HG03135 (cell line): ENCODE data around the gene OLIG2.

ENCODE experiments used
- ATAC-seq: cut with Tn5 transposase; IDR thresholded peaks from one replicate; pipeline ENCODE4 v1.9.1; 2021; ENCODE audit warnings: mild to moderate bottlenecking, moderate library complexity; ENCODE audit not compliant: unreplicated experiment

The OLIG2 gene

DNA sequence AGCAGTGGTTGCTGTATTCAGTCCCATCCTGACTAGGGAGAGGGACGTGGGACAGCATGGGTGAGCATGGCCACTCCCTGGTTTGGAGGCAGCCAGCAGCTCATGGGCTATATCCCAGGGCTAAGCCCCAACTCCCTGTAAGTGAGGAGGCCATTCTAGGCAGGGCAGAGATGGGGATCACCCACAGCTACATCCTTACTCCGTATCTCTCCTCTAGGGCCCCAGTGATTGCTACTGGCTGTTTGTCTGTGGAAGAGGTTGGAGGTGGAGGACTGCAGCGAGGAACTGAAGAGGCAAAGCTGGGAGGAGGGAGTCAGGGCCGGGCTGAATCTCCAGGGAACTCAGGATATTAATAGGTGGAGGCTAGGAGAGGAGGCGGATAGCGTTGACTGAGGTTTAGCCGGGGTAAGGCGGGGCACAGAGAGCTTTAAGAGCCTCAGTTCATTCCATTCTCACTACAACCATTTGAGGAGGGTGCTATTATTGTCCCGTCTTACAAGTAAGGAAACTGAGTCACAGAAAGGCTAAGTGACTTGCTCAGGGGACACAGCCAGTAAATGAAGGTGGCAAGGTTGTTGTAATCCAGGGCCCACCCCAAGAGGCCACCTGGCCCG is 6.8 kb downstream of the OLIG2 start:
- ATAC-seq: no peak

DNA sequence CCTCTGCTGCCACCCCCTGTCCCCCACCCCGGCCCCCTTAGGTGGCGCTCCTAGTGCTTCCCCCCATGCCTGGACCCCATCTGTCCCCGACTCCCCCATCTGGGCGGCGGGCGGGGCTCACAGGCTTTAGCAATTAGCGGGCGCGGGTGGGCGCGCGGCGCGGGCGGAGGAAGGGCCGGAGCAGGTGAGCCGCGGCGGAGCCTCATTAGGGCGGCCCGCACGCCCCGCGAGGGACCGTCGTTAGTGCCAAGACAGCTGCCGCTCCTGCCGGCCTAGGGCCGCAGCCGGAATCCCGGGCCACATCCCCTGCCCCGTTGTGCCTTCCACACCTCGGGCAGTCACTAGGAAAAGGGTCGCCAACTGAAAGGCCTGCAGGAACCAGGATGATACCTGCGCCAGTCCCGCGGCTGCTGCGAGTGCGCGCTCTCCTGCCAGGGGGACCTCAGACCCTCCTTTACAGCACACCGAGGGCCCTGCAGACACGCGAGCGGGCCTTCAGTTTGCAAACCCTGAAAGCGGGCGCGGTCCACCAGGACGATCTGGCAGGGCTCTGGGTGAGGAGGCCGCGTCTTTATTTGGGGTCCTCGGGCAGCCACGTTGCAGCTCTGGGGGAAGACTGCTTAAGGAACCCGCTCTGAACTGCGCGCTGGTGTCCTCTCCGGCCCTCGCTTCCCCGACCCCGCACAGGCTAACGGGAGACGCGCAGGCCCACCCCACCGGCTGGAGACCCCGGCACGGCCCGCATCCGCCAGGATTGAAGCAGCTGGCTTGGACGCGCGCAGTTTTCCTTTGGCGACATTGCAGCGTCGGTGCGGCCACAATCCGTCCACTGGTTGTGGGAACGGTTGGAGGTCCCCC is 7.6 kb downstream of the OLIG2 start:
- ATAC-seq: no peak

DNA sequence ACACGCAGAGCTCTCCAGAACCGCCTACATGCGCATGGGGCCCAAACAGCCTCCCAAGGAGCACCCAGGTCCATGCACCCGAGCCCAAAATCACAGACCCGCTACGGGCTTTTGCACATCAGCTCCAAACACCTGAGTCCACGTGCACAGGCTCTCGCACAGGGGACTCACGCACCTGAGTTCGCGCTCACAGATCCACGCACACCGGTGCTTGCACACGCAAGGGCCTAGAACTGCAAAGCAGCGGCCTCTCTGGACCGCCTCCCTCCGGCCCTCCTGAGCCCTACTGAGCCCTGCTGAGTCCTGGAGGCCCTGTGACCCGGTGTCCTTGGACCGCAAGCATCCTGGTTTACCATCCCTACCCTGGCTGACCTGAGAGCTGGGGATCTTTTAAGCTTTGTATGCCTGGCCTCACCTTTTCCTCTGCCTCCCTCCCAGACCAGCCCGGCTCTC is 8.3 kb downstream of the OLIG2 start:
- no peak for ATAC-seq

DNA sequence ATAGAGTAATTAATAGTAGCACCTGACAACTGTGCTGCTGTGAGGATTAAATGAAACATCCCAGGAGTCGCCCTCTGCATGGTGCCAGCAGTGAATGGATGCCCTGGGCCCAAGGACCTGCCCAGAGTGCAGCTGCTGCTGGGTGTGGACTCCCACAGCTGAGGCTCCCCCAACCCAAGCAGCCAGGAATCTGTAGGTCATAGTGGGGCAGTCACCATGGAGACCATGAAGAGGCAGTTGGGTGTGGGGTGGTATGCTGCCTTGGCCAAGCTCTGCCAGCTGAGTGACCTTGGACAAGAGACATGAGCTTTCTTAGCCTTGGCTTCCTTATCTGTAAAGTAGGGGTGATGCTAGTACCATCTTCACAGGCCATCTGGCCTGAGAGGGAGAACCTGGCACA is 9.4 kb downstream of the OLIG2 start:
- no peak for ATAC-seq

DNA sequence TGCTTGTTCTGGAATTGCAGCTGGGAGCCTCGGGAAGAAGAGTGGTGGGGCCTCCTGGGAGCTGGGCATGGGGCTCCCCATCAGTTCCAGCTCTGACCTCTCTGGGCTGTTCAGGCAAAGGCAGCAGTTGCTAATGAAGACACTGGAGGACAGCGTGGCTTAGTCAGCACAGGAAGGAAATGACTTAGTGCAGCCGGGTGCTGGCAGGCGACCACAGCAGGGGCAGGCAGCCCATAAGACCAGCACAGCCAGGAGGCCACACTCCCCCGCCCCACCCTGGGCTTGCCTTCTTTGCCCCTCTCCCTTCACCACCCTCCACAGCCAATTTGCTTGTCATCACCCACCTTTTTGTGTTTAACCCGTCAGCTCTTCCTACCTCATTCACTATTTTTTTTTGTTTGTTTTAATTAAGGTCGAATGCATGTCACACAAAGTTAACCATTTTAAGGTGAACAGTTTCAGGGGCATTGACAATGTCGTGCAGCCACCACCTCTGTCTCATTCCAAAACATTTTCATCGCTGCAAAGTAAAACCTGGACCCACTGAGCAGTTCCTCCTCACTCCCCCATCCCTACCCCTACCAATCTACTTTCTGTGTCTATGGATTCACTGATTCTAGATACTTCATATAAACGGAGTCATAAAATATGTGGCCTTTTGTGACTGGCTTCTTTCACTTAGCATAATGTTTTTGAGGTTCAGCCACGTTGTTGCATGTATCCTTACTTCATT is 10.9 kb downstream of the OLIG2 start:
- ATAC-seq: no peak

DNA sequence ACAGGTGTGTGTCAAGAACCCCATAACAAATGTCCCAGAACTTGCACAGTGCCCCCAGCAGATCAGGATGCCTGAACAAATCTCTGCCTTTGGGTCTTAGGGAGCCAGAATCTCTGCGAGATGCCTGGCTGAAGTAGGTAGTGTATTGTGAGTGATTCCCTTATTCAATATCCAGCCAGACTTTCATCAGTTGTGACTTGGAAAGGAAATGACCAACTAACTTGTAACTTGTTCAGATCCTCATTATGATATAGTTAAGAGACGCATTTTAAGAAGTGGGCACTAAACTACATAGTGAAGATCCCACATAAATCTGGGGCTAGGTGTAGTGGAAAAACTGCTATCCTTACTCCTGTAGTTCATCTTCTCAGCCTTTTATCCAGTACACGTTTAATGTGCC is 11.8 kb downstream of the OLIG2 start:
- no peak for ATAC-seq

DNA sequence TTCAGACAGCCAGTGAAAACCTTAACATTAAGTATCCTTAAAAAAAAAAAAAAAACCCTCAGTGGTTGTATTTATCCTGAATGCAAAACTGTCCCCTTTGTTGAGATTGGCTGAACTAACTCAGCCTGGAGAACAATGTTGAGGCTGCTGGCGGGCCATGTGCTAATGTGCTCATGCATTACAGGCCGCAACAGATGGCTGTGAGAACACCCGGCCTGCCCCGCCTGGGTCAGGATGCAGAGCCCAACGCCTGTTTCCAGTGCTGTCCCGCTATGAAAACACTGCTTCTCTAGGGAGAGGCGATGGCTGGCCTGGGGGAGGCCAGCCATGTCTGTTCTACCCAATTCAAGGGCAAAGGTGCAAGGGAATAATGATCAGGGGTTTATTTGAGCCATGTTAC is 13.8 kb downstream of the OLIG2 start:
- ATAC-seq: no peak

DNA sequence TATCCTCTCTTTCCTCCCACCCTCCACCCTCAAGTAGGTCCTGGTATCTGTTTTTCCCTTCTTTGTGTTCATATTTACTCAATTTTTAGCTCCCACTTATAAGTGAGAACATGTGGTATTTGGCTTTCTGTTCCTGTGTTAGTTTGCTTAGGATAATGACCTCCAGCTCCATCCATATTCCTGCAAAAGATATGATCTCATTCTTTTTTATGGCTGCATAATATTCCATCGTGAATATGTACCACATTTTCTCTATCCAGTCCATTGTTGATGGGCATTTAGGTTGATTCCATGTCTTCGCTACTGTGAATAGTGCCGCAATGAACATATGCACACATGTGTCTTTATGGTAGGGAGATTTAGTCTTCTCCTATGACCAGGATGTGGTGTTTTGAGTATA is 14.5 kb downstream of the OLIG2 start:
- ATAC-seq: no peak

DNA sequence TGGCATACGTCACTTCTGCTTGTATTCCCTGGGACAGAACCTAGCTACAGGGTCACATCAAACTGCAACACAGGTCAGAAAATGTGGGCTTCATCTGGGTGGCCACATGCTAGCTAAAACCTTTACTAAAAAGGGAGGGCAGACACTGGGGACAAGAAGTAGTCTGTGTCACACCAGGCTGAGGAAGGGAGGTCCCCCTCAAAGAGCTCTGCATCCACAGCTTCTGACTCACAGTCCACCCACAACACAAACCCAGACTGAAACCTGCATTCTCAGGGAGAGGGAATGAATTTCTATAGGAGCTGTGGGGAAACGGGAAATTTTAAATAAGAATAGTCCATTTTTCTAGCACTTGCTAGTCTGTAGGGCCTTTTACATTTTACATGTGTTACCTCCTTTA is 16.2 kb downstream of the OLIG2 start:
- no peak for ATAC-seq

DNA sequence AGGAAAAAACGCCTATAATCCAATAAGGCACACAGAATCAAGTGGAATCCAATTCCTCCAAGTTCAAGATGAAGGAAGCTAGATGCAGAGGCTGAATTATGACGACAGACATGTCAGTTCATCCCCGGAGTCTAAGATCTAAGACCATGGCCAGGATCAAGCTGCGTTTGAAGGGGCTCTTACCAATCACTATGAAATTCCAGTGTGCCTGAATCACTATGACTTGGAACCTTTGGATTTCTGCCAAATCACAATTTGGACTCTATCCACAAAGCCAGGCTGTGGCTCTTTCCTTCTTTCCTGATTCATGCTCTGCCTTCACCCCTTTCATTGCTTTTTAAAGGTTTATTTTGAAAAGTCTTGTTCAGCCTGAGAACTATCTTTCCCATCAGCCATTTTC is 17.1 kb downstream of the OLIG2 start:
- ATAC-seq: no peak

DNA sequence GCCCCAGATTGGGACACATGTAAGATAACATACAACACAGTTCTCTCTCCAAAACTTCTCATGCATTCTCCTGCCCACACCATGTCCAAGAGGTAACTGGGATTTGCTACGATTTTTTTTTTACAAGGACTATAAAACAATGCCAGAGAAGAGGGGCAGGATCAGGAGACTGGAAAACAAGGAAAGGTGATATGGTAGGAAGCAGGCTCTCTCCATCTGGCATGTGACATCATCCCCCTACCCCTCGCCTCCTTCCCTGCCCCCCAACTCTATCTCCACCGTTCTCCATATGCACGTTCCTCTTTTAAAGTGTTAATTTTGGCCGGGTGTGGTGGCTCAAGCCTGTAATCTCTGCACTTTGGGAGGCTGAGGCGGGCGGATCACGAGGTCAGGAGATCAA is 20.7 kb downstream of the OLIG2 start:
- no peak for ATAC-seq

DNA sequence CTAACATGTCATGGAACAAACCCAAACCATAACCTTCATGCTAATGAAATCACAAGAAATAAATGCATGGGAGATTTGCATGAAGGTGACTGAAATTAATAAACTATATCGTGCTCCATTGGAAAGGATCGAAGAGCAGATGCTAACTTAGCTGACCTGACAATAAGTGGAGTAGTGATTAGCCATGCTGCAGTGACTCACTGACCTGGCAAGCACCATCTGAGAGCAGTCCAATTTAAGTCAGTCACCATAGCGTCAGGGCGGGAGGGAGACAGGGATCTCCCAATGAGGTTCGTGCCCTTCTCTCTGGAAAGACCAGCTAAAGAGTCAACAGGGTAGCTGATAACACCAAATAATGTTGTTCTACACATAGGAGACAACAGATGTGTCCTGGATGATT is 21.5 kb downstream of the OLIG2 start:
- no peak for ATAC-seq

DNA sequence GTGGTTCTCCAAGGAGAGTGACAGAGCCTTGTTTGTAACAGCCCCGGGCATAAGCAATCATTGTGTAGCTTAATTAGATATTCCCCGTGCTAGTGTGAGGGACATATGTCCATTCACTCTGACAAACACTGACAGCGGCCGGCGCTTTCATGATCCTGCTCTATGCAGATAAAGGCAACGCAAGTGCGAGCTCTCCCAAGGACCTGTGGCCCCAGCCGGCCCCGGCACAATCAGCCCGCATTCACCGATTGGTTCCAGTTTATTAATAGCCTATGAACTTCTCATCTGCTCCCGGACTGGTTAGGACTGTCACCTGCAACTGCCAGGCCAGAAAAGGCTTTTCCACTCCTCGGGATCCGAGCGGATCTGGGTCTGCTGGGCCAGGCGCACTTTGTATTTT is 26.2 kb downstream of the OLIG2 start:
- no peak for ATAC-seq

DNA sequence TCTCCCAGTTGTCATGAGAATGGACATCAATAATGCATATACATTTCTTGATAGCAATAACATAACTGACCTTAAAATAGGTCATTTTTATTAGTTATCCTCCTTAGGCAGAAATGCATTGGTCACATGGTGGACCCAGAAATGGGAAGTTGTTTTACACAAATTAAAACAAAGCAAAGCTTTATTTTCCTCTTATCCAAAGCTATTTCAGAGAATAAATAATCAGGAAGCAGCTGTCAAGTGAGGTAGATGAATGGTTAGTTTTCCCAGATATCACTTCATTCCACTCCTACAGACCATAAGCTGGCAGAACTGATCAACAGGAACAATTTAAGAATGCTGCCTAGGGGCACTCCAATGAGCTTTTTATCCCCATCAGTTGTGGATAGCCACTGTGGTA is 28.2 kb downstream of the OLIG2 start:
- no peak for ATAC-seq

DNA sequence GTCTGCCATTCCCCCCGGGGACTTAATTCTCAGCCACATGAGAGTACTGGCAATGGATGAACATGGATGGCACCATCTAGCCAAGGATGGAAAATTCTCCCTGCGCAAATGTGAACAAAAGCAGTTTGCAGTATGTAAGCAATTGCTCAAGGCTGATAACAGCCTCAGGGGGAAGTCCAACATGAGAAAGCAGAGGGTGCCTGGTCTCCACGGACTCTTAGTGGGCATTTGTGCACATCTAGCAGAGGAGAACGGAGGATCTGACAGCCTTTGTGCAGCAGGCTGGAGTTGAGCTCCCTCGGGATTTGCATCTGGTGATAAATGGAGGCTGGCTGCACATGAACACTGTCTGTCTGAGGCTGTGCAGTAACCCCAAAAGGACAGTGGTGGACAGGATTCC is 30.3 kb downstream of the OLIG2 start:
- ATAC-seq: no peak

DNA sequence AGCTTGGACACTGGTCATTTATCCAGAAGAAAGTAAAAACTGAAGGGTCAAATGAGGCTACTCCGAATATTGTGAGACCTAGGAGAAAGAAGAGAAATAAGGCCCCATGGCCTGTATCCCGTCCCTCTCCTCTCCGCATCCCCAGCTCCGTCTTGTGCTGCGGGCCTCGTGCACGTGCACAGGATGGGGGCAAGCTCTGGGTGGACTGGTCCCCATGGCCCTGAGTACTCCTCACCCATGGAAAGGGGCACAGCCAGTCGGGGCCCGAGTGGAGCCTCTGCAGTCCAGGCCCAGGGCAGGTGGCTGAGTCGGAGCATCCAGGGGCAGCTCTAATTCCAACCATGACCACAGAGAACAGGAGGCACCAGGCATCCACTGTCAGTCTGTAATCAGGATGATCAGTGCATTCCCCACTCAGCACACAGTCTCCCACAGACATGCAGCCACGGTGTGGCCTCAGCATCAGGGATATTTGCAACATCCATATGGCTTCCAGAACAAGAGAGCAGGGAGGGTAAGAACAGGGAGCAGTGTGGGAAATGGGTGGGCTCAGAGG is 31.7 kb downstream of the OLIG2 start:
- no peak for ATAC-seq

DNA sequence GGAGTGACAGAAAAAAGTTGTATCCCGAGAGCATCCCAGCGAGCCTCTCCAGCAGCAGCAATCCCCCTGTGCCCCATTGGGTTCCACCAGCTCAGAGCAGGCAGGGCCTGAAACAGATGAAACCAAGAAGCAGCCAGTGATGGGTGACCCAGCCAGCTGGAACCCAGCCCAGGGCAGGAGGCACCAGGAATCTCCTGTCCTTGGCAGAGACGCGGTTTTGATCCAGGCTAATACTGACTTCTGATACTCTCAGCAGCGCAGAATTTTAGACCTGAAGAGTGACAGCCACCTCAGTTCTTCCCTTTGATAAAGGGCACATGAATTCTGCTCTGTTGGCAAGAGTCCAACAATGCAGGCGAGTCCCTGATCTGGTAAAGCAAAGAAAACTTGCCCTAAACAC is 32.8 kb downstream of the OLIG2 start:
- ATAC-seq: no peak

DNA sequence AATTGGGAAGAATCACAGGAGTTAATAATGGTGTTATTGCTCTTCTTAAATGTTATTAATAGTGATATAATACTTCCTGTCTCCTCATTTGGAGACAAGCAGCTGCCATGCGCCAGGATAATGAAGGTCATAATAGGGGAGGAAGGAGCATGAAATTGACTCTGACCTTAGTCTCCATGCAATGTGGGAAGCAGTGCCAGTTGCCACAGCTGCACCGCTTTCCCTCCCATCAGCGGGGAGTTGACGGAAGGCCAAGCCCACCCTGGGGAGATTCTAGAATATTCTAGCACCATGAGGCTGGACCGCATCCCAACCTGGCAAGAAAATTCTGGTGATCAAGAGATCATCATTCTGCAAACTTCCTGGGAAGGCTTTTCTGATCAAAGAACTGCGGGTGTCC is 33.2 kb downstream of the OLIG2 start:
- no peak for ATAC-seq

DNA sequence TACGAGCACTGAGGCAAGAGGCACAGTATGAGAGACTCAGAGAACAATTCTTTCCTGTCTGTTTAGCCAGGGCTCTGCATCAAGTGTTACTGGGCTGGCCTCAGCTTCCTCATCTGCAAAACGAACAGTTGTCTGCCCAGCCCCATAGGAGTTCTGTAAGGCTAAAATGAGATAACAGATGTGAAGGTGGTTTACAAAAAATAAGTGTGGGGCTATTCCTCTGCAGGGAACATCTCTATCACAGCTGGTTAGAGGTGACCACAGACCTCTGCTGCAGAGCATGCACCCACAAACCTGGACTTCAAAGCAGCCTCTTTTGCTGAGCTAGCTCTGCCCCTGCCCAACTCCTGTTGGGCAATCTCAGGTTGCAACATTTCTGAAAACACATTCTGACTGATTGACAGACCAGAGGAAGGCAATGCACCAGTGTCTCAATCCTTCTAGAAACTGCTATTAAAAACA is 33.7 kb downstream of the OLIG2 start:
- no peak for ATAC-seq

DNA sequence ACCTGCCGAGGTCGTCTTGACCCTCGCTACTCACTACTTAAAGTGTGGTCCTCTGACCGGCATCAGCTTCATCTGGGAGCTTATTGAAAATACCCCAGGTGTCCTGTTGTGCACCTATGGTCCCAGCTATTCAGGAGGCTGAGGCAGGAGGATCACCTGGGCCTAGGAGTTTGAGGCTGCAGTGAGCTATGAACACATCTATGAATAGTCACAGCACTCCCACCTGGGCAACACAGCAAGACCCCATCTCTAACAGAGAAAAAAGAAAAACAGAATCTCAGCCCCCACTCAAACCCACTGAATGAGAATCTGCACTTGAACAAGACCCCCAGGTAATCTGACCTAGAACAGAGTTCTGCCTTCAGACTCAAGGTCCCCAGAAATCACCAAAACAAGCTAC is 35.5 kb downstream of the OLIG2 start:
- ATAC-seq: no peak

DNA sequence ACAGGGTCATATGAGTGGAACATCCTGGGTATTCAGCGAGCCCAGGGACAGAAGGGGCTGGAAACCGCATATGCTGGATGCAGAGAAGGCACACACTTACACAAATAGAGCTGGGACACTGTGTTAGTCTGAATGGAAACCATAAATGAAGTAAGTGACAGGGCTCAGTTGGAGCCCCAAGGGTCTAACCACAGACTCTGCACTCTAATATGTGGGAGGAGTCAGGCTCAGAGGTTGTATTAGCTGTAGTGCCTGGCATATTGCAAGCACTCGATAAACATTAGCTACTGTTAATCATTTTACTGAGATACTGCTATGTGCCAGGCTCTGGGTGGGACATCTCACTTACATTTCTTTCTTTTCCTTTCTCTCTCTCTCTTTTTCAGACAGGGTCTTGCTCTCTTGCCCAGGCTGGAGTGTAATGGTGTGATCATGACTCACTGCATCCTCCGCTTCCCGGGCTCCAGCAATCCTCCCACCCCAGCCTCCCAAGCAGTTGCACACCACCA is 37.7 kb downstream of the OLIG2 start:
- no peak for ATAC-seq
